HEK293T (cell line): ENCODE results near the gene NAA20.

Experiments
- BHLHE40 ChIP-seq: fragments of 450-650 bp; IDR thresholded peaks from 2 replicates; pipeline ENCODE4 v1.6.1; 2016; ENCODE audit warnings: mild to moderate bottlenecking, moderate library complexity, borderline replicate concordance
- CTBP1 ChIP-seq: fragments of 450-650 bp; IDR thresholded peaks from 2 replicates; pipeline ENCODE4 v1.6.1; 2016; ENCODE audit warnings: borderline replicate concordance
- ELF4 ChIP-seq: fragments of 450-650 bp; IDR thresholded peaks from 2 replicates; pipeline ENCODE4 v1.6.1; 2017; ENCODE audit warnings: antibody characterized with exemption
- FOXA1 ChIP-seq: fragments of 450-650 bp; IDR thresholded peaks from 2 replicates; pipeline ENCODE4 v1.6.1; 2016; ENCODE audit warnings: mild to moderate bottlenecking
- FOXK2 ChIP-seq: fragments of 450-650 bp; IDR thresholded peaks from 2 replicates; pipeline ENCODE4 v1.6.1; 2016; ENCODE audit warnings: mild to moderate bottlenecking
- FOXM1 ChIP-seq: fragments of 450-650 bp; IDR thresholded peaks from 2 replicates; pipeline ENCODE4 v1.6.1; 2017; ENCODE audit warnings: mild to moderate bottlenecking, borderline replicate concordance
- LEF1 ChIP-seq: fragments of 450-650 bp; IDR thresholded peaks from 2 replicates; pipeline ENCODE4 v1.6.1; 2017; ENCODE audit warnings: mild to moderate bottlenecking, borderline replicate concordance
- NFRKB ChIP-seq: fragments of 450-650 bp; IDR thresholded peaks from 2 replicates; pipeline ENCODE4 v1.6.1; 2016; ENCODE audit warnings: mild to moderate bottlenecking, moderate library complexity
- PKNOX1 ChIP-seq: fragments of 450-650 bp; IDR thresholded peaks from 2 replicates; pipeline ENCODE4 v1.6.1; 2016
- SP1 ChIP-seq: fragments of 450-650 bp; IDR thresholded peaks from 2 replicates; pipeline ENCODE4 v1.6.1; 2017
- ZNF384 ChIP-seq: fragments of 450-650 bp; IDR thresholded peaks from 2 replicates; pipeline ENCODE4 v1.6.1; 2016

- TF ChIP-seq ELF4 (no peak), FOXK2 (no peak), FOXM1 (no peak), LEF1 (no peak), BHLHE40 (no peak), SP1 (no peak), FOXA1 (no peak), ZNF384 (no peak), CTBP1 (no peak), PKNOX1 (no peak), NFRKB (no peak)
These were observed 2.5 kb upstream of the NAA20 start for GRCh38 chr20:20014659-20015058.
